HEK293T (cell line): Measurements from ENCODE around the gene SKAP2.

ENCODE experiments used
- CTCF ChIA-PET: fragments of 350-600 bp; formaldehyde crosslinking; extraction: SDS; loops from one replicate; lab custom pipeline; 2021; ENCODE audit warnings: antibody characterized with exemption, inconsistent platforms; lab: Yijun Ruan, JAX
- POLR2A ChIA-PET: fragments of 350-600 bp; formaldehyde crosslinking; extraction: SDS; loops from one replicate; lab custom pipeline; 2020; ENCODE audit warnings: antibody characterized with exemption, inconsistent platforms; lab: Yijun Ruan, JAX
- DNase-seq: peaks from one replicate; pipeline ENCODE4 v3.0.0; 2012; ENCODE audit warnings: mixed read lengths; ENCODE audit errors: extremely low spot score
- ARNT ChIP-seq: fragments of 450-650 bp; IDR thresholded peaks from 2 replicates; pipeline ENCODE4 v1.6.1; 2017; ENCODE audit warnings: mild to moderate bottlenecking
- BHLHE40 ChIP-seq: fragments of 450-650 bp; IDR thresholded peaks from 2 replicates; pipeline ENCODE4 v1.6.1; 2016; ENCODE audit warnings: mild to moderate bottlenecking, moderate library complexity, borderline replicate concordance
- CTBP1 ChIP-seq: fragments of 450-650 bp; IDR thresholded peaks from 2 replicates; pipeline ENCODE4 v1.6.1; 2016; ENCODE audit warnings: borderline replicate concordance
- ELF4 ChIP-seq: fragments of 450-650 bp; IDR thresholded peaks from 2 replicates; pipeline ENCODE4 v1.6.1; 2017; ENCODE audit warnings: antibody characterized with exemption
- FOXA1 ChIP-seq: fragments of 450-650 bp; IDR thresholded peaks from 2 replicates; pipeline ENCODE4 v1.6.1; 2016; ENCODE audit warnings: mild to moderate bottlenecking
- FOXK2 ChIP-seq: fragments of 450-650 bp; IDR thresholded peaks from 2 replicates; pipeline ENCODE4 v1.6.1; 2016; ENCODE audit warnings: mild to moderate bottlenecking
- FOXM1 ChIP-seq: fragments of 450-650 bp; IDR thresholded peaks from 2 replicates; pipeline ENCODE4 v1.6.1; 2017; ENCODE audit warnings: mild to moderate bottlenecking, borderline replicate concordance
- HDGF ChIP-seq: fragments of 450-650 bp; IDR thresholded peaks from 2 replicates; pipeline ENCODE4 v1.6.1; 2017; ENCODE audit warnings: antibody characterized with exemption, borderline replicate concordance
- L3MBTL2 ChIP-seq: fragments of 450-650 bp; conservative IDR thresholded peaks from 2 replicates; pipeline ENCODE4 v1.6.1; 2016; ENCODE audit warnings: mild to moderate bottlenecking
- LEF1 ChIP-seq: fragments of 450-650 bp; IDR thresholded peaks from 2 replicates; pipeline ENCODE4 v1.6.1; 2017; ENCODE audit warnings: mild to moderate bottlenecking, borderline replicate concordance
- NFRKB ChIP-seq: fragments of 450-650 bp; IDR thresholded peaks from 2 replicates; pipeline ENCODE4 v1.6.1; 2016; ENCODE audit warnings: mild to moderate bottlenecking, moderate library complexity
- SP1 ChIP-seq: fragments of 450-650 bp; IDR thresholded peaks from 2 replicates; pipeline ENCODE4 v1.6.1; 2017
- SUZ12 ChIP-seq: fragments of 450-650 bp; IDR thresholded peaks from 2 replicates; pipeline ENCODE4 v1.6.1; 2016; ENCODE audit warnings: mild to moderate bottlenecking
- TARDBP ChIP-seq: fragments of 450-650 bp; IDR thresholded peaks from 2 replicates; pipeline ENCODE4 v1.6.1; 2016
- ZNF384 ChIP-seq: fragments of 450-650 bp; IDR thresholded peaks from 2 replicates; pipeline ENCODE4 v1.6.1; 2016
- TF ChIP-seq, protein P1 (sequence below): fragments of 450-650 bp; IDR thresholded peaks from 2 replicates; pipeline ENCODE4 v1.6.1; 2016

Gene SKAP2

DNA sequence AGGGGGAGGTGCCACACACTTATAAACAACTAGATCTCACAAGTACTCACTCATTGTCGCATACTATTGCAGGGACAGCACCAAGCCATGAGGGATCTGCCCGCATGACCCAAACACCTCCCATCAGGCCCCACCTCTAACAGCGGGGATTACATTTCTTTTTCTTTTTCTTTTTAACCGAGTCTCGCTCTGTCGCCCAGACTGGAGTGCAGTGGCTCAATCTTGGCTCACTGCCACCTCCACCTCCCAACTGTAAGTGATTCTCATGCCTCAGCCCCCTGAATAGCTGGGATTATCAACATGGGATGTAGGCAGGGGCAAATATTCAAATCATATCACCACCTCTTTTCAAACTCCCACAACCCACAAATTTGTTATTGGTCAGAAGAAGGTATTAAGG is 76.7 kb downstream of the SKAP2 start:
- POLR2A ChIA-PET, result no interaction called here
- CTCF ChIA-PET, result no interaction called here
- no peak for TF ChIP-seq FOXM1
- DNase-seq, result no peak

DNA sequence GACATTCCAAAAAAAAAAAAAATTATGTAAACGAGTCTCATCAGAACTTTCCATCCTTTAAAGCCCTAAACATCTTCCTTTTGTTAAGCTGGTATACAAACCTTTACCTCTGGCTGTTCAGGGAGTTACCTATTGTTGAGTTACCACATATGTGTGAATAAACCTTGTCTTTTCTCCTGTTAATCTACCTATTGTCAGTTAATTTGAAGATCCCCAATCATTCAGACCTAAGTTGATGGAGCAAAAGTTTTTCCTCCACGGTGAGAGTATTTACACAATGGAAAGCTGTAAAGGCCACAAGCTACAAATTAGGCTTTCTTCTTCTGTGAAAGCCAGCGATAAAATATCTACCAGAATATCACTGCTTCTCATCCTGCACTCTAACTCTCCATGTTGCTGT is 80.3 kb downstream of the SKAP2 start:
- ChIA-PET POLR2A (no interaction called here), CTCF (no interaction called here)
- TF ChIP-seq ELF4 (no peak), FOXM1 (no peak), FOXK2 (no peak), NFRKB (no peak), HDGF (no peak), ARNT (no peak), ZNF384 (no peak), SP1 (no peak), LEF1 (no peak), L3MBTL2 (no peak), BHLHE40 (no peak)
- TF ChIP-seq, protein P1, sequence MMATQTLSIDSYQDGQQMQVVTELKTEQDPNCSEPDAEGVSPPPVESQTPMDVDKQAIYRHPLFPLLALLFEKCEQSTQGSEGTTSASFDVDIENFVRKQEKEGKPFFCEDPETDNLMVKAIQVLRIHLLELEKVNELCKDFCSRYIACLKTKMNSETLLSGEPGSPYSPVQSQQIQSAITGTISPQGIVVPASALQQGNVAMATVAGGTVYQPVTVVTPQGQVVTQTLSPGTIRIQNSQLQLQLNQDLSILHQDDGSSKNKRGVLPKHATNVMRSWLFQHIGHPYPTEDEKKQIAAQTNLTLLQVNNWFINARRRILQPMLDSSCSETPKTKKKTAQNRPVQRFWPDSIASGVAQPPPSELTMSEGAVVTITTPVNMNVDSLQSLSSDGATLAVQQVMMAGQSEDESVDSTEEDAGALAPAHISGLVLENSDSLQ, result no peak
- no peak for DNase-seq

DNA sequence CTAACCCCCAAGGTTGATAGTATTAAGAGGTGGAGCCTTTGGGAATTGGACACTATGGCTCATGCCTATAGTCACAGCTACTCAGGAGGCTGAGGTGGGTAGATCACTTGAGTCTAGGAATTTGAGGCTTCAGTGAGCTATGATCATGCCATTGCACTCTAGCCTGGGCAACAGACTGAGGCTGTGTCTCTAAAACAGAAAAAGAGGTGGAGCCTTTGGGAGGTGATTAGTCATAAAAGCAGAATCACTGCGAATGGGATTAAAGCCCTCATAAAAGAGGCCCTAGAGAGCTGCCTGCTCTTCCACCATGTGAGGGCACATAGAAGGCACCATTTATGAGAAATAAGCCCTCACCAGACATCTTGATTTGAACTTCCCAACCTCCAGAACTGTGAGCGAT is 81.9 kb downstream of the SKAP2 start:
- POLR2A ChIA-PET, result no interaction called here
- no peak for DNase-seq
- CTCF ChIA-PET, result interaction anchor here (0.5 kb wide), 1 partner anchor 32 kb away, joined by 6 read pairs; no protein-coding TSS in a partner anchor
- TF ChIP-seq ARNT (no peak), HDGF (no peak), SUZ12 (no peak), L3MBTL2 (no peak), BHLHE40 (no peak), FOXA1 (no peak), TARDBP (no peak)

DNA sequence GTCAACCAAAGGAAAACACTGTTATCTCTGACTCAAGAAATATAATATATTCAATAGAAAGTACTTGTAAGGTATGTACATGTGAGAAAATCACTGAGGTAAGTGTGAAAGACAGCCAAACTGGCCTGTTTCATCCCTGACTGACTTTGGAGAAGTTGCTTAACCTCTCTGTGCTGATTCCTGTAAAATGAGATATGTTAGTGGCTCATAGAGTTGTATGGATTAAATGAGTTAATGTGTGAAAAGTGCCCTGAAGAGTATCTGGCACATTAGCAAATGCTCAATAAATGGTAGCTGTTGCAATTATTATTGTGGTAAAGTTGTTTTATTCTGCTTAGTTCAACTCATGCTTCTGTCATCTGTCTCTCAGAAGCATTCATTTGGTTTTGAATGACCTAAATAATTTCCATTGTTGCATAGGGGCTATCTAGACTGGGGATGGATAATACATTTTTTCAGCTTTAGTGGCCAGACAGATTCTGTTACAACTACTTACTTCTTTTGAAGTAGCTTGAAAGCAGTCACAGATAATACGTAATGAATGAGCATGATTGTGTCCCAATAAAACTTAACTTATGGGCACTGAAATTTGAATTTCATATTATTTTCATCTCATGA is 84.3 kb downstream of the SKAP2 start:
- no peak for TF ChIP-seq ELF4
- no peak for TF ChIP-seq FOXM1
- TF ChIP-seq TARDBP, result no peak
- no peak for DNase-seq
- POLR2A ChIA-PET, result no interaction called here
- CTCF ChIA-PET, result no interaction called here

DNA sequence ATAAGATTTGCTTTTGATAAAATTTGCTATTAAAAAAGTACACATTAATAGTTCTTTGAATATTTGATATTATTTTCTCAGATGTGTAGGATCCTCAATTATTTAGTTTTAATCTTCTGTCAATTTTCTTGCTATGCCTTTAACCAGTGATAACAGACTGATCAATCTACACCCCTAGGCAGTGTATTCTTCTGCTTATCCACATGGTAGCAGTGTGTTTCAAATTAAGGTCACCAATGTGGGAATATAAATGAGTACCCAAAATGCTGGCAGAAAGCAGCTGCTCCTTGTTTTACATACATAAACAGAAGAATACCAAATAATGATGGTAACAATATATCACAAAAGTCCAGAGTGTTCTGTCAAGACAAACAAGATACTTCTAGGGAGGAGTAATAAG is 87.0 kb downstream of the SKAP2 start:
- DNase-seq, result no peak
- POLR2A ChIA-PET, result no interaction called here
- CTCF ChIA-PET, result interaction anchor here (0.6 kb wide), 1 partner anchor 410 kb away, joined by 3 read pairs; no protein-coding TSS in a partner anchor
- TF ChIP-seq FOXA1 (no peak), BHLHE40 (no peak), FOXK2 (no peak), CTBP1 (no peak), ELF4 (no peak), FOXM1 (no peak), LEF1 (no peak), SUZ12 (no peak), NFRKB (no peak), HDGF (no peak), ARNT (no peak)
- TF ChIP-seq, protein P1, result no peak

DNA sequence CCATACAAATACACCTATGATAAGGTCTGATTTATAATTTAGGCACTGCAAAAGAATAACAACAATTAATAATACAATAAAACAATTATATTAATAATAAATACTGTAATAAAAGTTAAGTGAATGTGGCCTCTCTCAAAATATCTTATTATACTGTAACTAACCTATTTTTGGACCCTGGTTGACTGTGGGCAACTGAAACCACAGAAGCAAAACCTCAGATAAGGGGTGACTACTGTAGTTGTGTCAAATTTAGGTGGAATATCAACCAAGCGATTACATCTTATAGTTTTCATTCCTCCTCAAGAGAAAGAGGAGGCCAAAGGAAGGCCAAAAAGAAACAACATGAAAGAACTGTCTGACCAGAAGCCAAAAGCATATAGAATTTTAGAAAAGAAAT is 103.9 kb downstream of the SKAP2 start:
- ChIA-PET POLR2A (no interaction called here), CTCF (no interaction called here)
- TF ChIP-seq HDGF, result no peak
- no peak for TF ChIP-seq L3MBTL2
- TF ChIP-seq FOXK2, result no peak
- TF ChIP-seq SUZ12, result no peak
- TF ChIP-seq CTBP1, result no peak
- TF ChIP-seq ZNF384, result no peak
- TF ChIP-seq, protein P1, result no peak
- DNase-seq, result no peak

DNA sequence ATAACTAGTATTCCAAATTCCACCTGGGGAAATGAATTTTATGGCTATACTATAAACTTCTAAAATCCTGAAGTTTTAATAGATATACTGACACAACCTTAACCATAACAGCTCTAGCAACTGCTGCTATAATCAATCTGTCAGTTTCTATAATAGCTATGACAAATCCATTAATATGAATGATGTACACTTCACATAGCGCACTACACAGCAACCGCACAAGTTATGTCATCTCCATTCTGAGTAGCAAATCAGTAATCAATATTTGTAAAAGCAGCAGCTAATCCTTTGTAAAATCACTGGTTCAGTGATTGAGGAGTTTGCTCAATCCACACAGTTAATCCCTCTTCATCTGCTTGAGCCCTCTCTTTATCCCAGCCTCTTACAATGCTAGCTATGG is 105.3 kb downstream of the SKAP2 start:
- TF ChIP-seq FOXK2, result no peak
- no peak for TF ChIP-seq L3MBTL2
- TF ChIP-seq SP1, result no peak
- TF ChIP-seq FOXA1, result no peak
- TF ChIP-seq FOXM1, result no peak
- no peak for TF ChIP-seq BHLHE40
- ChIA-PET CTCF (no interaction called here), POLR2A (no interaction called here)
- DNase-seq, result no peak
